OCI-LY1 (cell line): ENCODE results near the gene L3MBTL3.
"Not testable (repeated sequence)": the region's sequence is repeated elsewhere in the genome, so short reads cannot be mapped to it uniquely, and the experiment has no call there.

Experiments used
- H2AFZ ChIP-seq: fragments of 200-600 bp; sonication (generic), shearing (Covaris generic); 2 replicates; pipeline ENCODE4 v1.6.0; 2014; ENCODE audit warnings: antibody characterized with exemption, mild to moderate bottlenecking, low read length
- H3F3A ChIP-seq: fragments of 200-600 bp; sonication (generic), shearing (Covaris generic); 2 replicates; pipeline ENCODE4 v1.6.0; 2014; ENCODE audit warnings: mild to moderate bottlenecking, antibody characterized with exemption, low read length, moderate library complexity; ENCODE audit not compliant: insufficient read depth
- H3K27ac ChIP-seq: fragments of 200-600 bp; sonication (generic); 2 replicates; pipeline ENCODE4 v1.5.1; 2014; ENCODE audit warnings: low read length, mixed run types, mild to moderate bottlenecking, low read depth; ENCODE audit not compliant: poor library complexity, severe bottlenecking
- H3K27me3 ChIP-seq: fragments of 200-600 bp; sonication (generic); 2 replicates; pipeline ENCODE4 v1.6.0; 2014; ENCODE audit warnings: antibody characterized with exemption, mild to moderate bottlenecking, low read length, moderate library complexity; ENCODE audit not compliant: insufficient read depth
- H3K36me3 ChIP-seq: fragments of 200-600 bp; sonication (generic); 2 replicates; pipeline ENCODE4 v1.6.1; 2014; ENCODE audit warnings: mild to moderate bottlenecking, antibody characterized with exemption, low read length, moderate library complexity, mixed read lengths; ENCODE audit not compliant: insufficient read depth
- H3K4me1 ChIP-seq: fragments of 200-600 bp; sonication (generic); 2 replicates; pipeline ENCODE4 v1.5.1; 2014; ENCODE audit warnings: mild to moderate bottlenecking, low read length, moderate library complexity; ENCODE audit not compliant: insufficient read depth, severe bottlenecking
- H3K4me2 ChIP-seq: fragments of 200-600 bp; sonication (generic), shearing (Covaris generic); 2 replicates; pipeline ENCODE4 v1.6.1; 2014; ENCODE audit warnings: low read length
- H3K4me3 ChIP-seq: fragments of 200-600 bp; sonication (generic); 2 replicates; pipeline ENCODE4 v1.5.1; 2014; ENCODE audit warnings: low read length, low read depth, mild to moderate bottlenecking, mixed read lengths; ENCODE audit not compliant: poor library complexity, severe bottlenecking
- H3K79me2 ChIP-seq: fragments of 200-600 bp; shearing (Covaris generic); 2 replicates; pipeline ENCODE4 v1.6.1; 2016; ENCODE audit warnings: mixed run types, low read length, mixed read lengths; ENCODE audit not compliant: insufficient read depth
- H3K9ac ChIP-seq: fragments of 200-600 bp; sonication (generic), shearing (Covaris generic); 2 replicates; pipeline ENCODE4 v1.6.1; 2014; ENCODE audit warnings: mild to moderate bottlenecking, low read length, mixed read lengths
- H3K9me2 ChIP-seq: fragments of 200-600 bp; sonication (generic), shearing (Covaris generic); 2 replicates; pipeline ENCODE4 v1.6.1; 2014; ENCODE audit warnings: low read depth, mild to moderate bottlenecking, low read length, mixed read lengths
- H3K9me3 ChIP-seq: fragments of 200-600 bp; shearing (Covaris generic); 2 replicates; pipeline ENCODE4 v1.6.1; 2014; ENCODE audit warnings: low read length, mixed read lengths
- H4K20me1 ChIP-seq: fragments of 200-600 bp; sonication (generic), shearing (Covaris generic); 2 replicates; pipeline ENCODE4 v1.6.0; 2016; ENCODE audit warnings: mild to moderate bottlenecking, low read length; ENCODE audit not compliant: insufficient read depth
- EZH2 ChIP-seq: fragments of 200-600 bp; sonication (generic), shearing (Covaris generic); IDR thresholded peaks from 2 replicates; pipeline ENCODE4 v1.8.0; 2017; ENCODE audit warnings: borderline replicate concordance, mixed run types, mild to moderate bottlenecking, antibody characterized with exemption, low read length, moderate library complexity, mixed read lengths
- TF ChIP-seq, protein P1 (sequence below): fragments of 200-600 bp; sonication (generic), shearing (Covaris generic); IDR thresholded peaks from 2 replicates; pipeline ENCODE4 v1.5.1; 2017; ENCODE audit warnings: mild to moderate bottlenecking, antibody characterized with exemption, low read length, moderate library complexity, mixed read lengths

L3MBTL3 gene

DNA sequence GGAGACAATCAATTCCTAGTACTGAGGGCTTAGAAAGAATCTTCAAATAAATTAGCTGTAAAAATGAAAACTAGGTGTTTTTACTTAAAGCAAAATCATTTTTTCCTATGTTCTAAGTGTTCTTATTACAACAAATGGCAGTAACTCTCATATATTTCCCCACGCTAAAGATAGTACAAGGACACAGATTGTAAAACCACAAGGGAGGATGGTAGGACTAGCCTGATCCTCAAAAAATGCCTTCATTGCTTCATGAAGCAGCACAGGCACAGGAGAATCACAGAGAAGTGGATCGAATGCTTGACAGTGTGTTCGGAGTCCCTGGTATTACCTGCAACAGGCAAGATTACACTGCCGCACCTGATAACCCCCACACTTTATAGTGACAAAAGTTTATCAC is 145.9 kb downstream of the L3MBTL3 start:
- no peaks in the 10 kb centered on the region for H3K36me3 ChIP-seq
- H3K9me2 ChIP-seq = no peaks in the 10 kb centered on the region
- H3K9me3 ChIP-seq = peaks cover 2% of the 10 kb centered on the region; the same call in 1 of the 2 replicates
- H3K4me2 ChIP-seq = no peak overlapping the region
- no peak overlapping the region for H3K9ac ChIP-seq
- H3K4me3 ChIP-seq = no peak overlapping the region
- no peak overlapping the region for H2AFZ ChIP-seq
- H3K27ac ChIP-seq = no peak overlapping the region
- no peaks in the 10 kb centered on the region for H3K79me2 ChIP-seq
- no peaks in the 10 kb centered on the region for H3F3A ChIP-seq
- H3K27me3 ChIP-seq = no peaks in the 10 kb centered on the region
- TF ChIP-seq, protein P1, sequence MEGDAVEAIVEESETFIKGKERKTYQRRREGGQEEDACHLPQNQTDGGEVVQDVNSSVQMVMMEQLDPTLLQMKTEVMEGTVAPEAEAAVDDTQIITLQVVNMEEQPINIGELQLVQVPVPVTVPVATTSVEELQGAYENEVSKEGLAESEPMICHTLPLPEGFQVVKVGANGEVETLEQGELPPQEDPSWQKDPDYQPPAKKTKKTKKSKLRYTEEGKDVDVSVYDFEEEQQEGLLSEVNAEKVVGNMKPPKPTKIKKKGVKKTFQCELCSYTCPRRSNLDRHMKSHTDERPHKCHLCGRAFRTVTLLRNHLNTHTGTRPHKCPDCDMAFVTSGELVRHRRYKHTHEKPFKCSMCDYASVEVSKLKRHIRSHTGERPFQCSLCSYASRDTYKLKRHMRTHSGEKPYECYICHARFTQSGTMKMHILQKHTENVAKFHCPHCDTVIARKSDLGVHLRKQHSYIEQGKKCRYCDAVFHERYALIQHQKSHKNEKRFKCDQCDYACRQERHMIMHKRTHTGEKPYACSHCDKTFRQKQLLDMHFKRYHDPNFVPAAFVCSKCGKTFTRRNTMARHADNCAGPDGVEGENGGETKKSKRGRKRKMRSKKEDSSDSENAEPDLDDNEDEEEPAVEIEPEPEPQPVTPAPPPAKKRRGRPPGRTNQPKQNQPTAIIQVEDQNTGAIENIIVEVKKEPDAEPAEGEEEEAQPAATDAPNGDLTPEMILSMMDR = no peak
- TF ChIP-seq EZH2 = no peak
- no peaks in the 10 kb centered on the region for H4K20me1 ChIP-seq
- no peaks in the 10 kb centered on the region for H3K4me1 ChIP-seq

GRCh38 chr6:130167655-130168054 is 149.3 kb downstream of the L3MBTL3 start:
- Histone ChIP-seq H4K20me1 (no peaks in the 10 kb centered on the region), H3K4me1 (no peaks in the 10 kb centered on the region), H3K4me2 (no peak overlapping the region), H3K9ac (no peak overlapping the region), H3K9me3 (no peaks in the 10 kb centered on the region), H3K36me3 (no peaks in the 10 kb centered on the region), H3K27ac (no peak overlapping the region), H3K9me2 (no peaks in the 10 kb centered on the region), H2AFZ (no peak overlapping the region), H3K79me2 (no peaks in the 10 kb centered on the region), H3F3A (no peaks in the 10 kb centered on the region), H3K4me3 (no peak overlapping the region), H3K27me3 (no peaks in the 10 kb centered on the region)
- TF ChIP-seq, protein P1 = no peak

DNA sequence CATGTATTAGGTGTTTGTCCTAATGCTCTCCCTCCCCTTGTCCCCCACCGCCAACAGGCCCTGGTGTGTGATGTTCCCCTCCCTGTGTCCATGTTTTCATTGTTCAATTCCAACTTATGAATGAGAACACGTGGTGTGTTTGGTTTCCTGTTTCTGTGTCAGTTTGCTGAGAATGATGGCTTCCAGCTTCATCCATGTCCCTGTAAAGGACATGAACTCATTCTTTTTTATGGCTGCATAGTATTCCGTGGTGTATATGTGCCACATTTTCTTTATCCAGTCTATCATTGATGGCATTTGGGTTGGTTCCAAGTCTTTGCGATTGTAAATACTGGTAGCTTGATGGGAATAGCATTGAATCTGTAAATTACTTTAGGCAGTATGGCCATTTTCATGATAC is 151.8 kb downstream of the L3MBTL3 start:
- H3K27ac ChIP-seq, H3K9me3 ChIP-seq, H3F3A ChIP-seq, H4K20me1 ChIP-seq, H3K9me2 ChIP-seq, H3K36me3 ChIP-seq, H2AFZ ChIP-seq, H3K9ac ChIP-seq, H3K4me1 ChIP-seq, H3K4me3 ChIP-seq, H3K27me3 ChIP-seq, H3K79me2 ChIP-seq, H3K4me2 ChIP-seq: not testable (repeated sequence)

- H3K9ac ChIP-seq, H3K4me3 ChIP-seq, H3K9me3 ChIP-seq, H3K79me2 ChIP-seq, H3K9me2 ChIP-seq, H4K20me1 ChIP-seq, H3K36me3 ChIP-seq, H3K27ac ChIP-seq, H3K27me3 ChIP-seq, H3F3A ChIP-seq, H3K4me2 ChIP-seq, H3K4me1 ChIP-seq, H2AFZ ChIP-seq: not testable (repeated sequence)
Measured at GRCh38 chr6:130173377-130174004, 155.1 kb downstream of the L3MBTL3 start.
